ENCODE measurements around the gene DBP. TPM values are rescaled to one million over a fixed set of nuclear protein-coding genes. Genes with fewer than 3 reads are reported as not detected.
A peak's percentile ranks its signal among the peaks of the same experiment; 100 is the strongest.
"Not testable (repeated sequence)": the region's sequence is repeated elsewhere in the genome, so short reads cannot be mapped to it uniquely, and the experiment has no call there.

The DBP gene
- total RNA-seq, 2 experiments from 2014 or later, result 11.3 to 18.0 TPM

GRCh38 chr19:48659768-48660167 lies 22.6 kb upstream of the DBP start:
- Mint-ChIP-seq H3K27me3 (peaks cover 5% of the 10 kb centered on the region), H3K36me3 (no peaks in the 10 kb centered on the region), H3K27ac (no peak overlapping the region), H3K4me3 (no peak overlapping the region), H3K9me3 (ENCODE audit: low read depth) (no peaks in the 10 kb centered on the region), H3K4me1 (peaks cover 10% of the 10 kb centered on the region)
- DNase-seq (no peak), ATAC-seq (no peak)
- CTCF ChIA-PET, result interaction anchor here (1.1 kb wide), 1 partner anchor 14 kb away, joined by 5 read pairs; the partner anchor contains the start of gene CA11

GRCh38 chr19:48658483-48658882 lies 21.3 kb upstream of the DBP start:
- ATAC-seq (no peak), DNase-seq (no peak)
- no peaks in the 10 kb centered on the region for H3K36me3 Mint-ChIP-seq
- peaks cover 10% of the 10 kb centered on the region for H3K4me1 Mint-ChIP-seq
- peaks cover 5% of the 10 kb centered on the region for H3K27me3 Mint-ChIP-seq
- CTCF ChIA-PET, result no interaction called here
- H3K27ac Mint-ChIP-seq, result no peak overlapping the region
- H3K4me3 Mint-ChIP-seq, result no peak overlapping the region
- H3K9me3 Mint-ChIP-seq (ENCODE audit: low read depth), result no peaks in the 10 kb centered on the region

- H3K9me3 Mint-ChIP-seq (ENCODE audit: low read depth); H3K4me3 Mint-ChIP-seq; H3K27me3 Mint-ChIP-seq; DNase-seq; H3K27ac Mint-ChIP-seq; H3K36me3 Mint-ChIP-seq; CTCF ChIA-PET; ATAC-seq: not testable (repeated sequence)
- peaks cover 12% of the 10 kb centered on the region for H3K4me1 Mint-ChIP-seq
Observed at GRCh38 chr19:48657828-48658227, 20.6 kb upstream of the DBP start.

- H3K4me3 Mint-ChIP-seq, result no peak overlapping the region
Observed at GRCh38 chr19:48656840-48657474, 19.8 kb upstream of the DBP start.

GRCh38 chr19:48654299-48655059 lies 17.3 kb upstream of the DBP start:
- no peak overlapping the region for H3K27ac Mint-ChIP-seq
- no peak overlapping the region for H3K4me3 Mint-ChIP-seq
- peaks cover 5% of the 10 kb centered on the region for H3K27me3 Mint-ChIP-seq
- CTCF ChIA-PET, result no interaction called here
- no peaks in the 10 kb centered on the region for H3K36me3 Mint-ChIP-seq
- no peak for DNase-seq
- H3K9me3 Mint-ChIP-seq (ENCODE audit: low read depth), result no peaks in the 10 kb centered on the region
- ATAC-seq, result no peak
- peaks cover 13% of the 10 kb centered on the region for H3K4me1 Mint-ChIP-seq

More at GRCh38 chr19:48656840-48657474, 19.8 kb upstream of the DBP start:
- Mint-ChIP-seq H3K27ac (no peak overlapping the region), H3K27me3 (peaks cover 5% of the 10 kb centered on the region), H3K9me3 (ENCODE audit: low read depth) (no peaks in the 10 kb centered on the region), H3K4me1 (peaks cover 16% of the 10 kb centered on the region), H3K36me3 (no peaks in the 10 kb centered on the region)
- ATAC-seq (no peak), DNase-seq (no peak)
- CTCF ChIA-PET, result no interaction called here

- Mint-ChIP-seq H3K9me3 (ENCODE audit: low read depth) (no peaks in the 10 kb centered on the region), H3K27ac (no peak overlapping the region)
Observed at GRCh38 chr19:48651683-48652048, 14.5 kb upstream of the DBP start.

GRCh38 chr19:48650974-48651682 lies 13.9 kb upstream of the DBP start:
- Mint-ChIP-seq H3K4me3 (no peak overlapping the region), H3K36me3 (no peaks in the 10 kb centered on the region), H3K4me1 (peaks cover 28% of the 10 kb centered on the region), H3K27ac (no peak overlapping the region), H3K27me3 (no peaks in the 10 kb centered on the region), H3K9me3 (ENCODE audit: low read depth) (no peaks in the 10 kb centered on the region)
- CTCF ChIA-PET, result no interaction called here
- no peak for ATAC-seq
- no peak for DNase-seq

More at GRCh38 chr19:48651683-48652048, 14.5 kb upstream of the DBP start:
- H3K4me1 Mint-ChIP-seq, result peaks cover 25% of the 10 kb centered on the region
- no peak for DNase-seq
- no peak for ATAC-seq
- H3K4me3 Mint-ChIP-seq, result no peak overlapping the region
- no peaks in the 10 kb centered on the region for H3K36me3 Mint-ChIP-seq
- H3K27me3 Mint-ChIP-seq, result no peaks in the 10 kb centered on the region
- CTCF ChIA-PET, result no interaction called here

GRCh38 chr19:48648134-48648533 lies 11.0 kb upstream of the DBP start:
- no peaks in the 10 kb centered on the region for H3K27me3 Mint-ChIP-seq
- CTCF ChIA-PET, result interaction anchor here (1.2 kb wide), 1 partner anchor 322 kb away, joined by 3 read pairs; no protein-coding TSS in a partner anchor
- DNase-seq (no peak), ATAC-seq (no peak)
- H3K4me1 Mint-ChIP-seq, result peaks cover 38% of the 10 kb centered on the region
- no peak overlapping the region for H3K4me3 Mint-ChIP-seq
- no peaks in the 10 kb centered on the region for H3K9me3 Mint-ChIP-seq (ENCODE audit: low read depth)
- no peak overlapping the region for H3K27ac Mint-ChIP-seq
- no peaks in the 10 kb centered on the region for H3K36me3 Mint-ChIP-seq

GRCh38 chr19:48646722-48647216 lies 9.6 kb upstream of the DBP start:
- Mint-ChIP-seq H3K9me3 (ENCODE audit: low read depth) (no peaks in the 10 kb centered on the region), H3K27ac (peak overlapping the region; percentile 77), H3K4me3 (peak overlapping the region; percentile 42), H3K27me3 (no peaks in the 10 kb centered on the region), H3K4me1 (peaks cover 33% of the 10 kb centered on the region), H3K36me3 (no peaks in the 10 kb centered on the region)
- CTCF ChIA-PET, result interaction anchor here (0.9 to 3.9 kb wide), 10 partner anchors 10 to 324 kb away, joined by 3 to 27 read pairs (median 6); partner anchors contain the start of genes DBP and RASIP1
- ATAC-seq, result no peak
- no peak for DNase-seq

- ATAC-seq (peak; percentile 90), DNase-seq (peak; percentile 94)
- H3K4me1 Mint-ChIP-seq, result peaks cover 33% of the 10 kb centered on the region
- CTCF ChIA-PET, result interaction anchor here (0.7 to 3.9 kb wide), 29 partner anchors 9 to 347 kb away, joined by 3 to 27 read pairs (median 5); partner anchors contain the start of genes BCAT2, DBP, HSD17B14 and RASIP1
- peak within 1 kb of the TSS; percentile 74 for H3K4me3 Mint-ChIP-seq
- no peaks in the 10 kb centered on the region for H3K9me3 Mint-ChIP-seq (ENCODE audit: low read depth)
- H3K27ac Mint-ChIP-seq, result peak within 1 kb of the TSS; percentile 77
- H3K36me3 Mint-ChIP-seq, result no peaks in the 10 kb centered on the region
- peaks cover 2% of the 10 kb centered on the region for H3K27me3 Mint-ChIP-seq
Observed at GRCh38 chr19:48646001-48646721, 9.0 kb upstream of the DBP start, which contains the start of gene CA11. Gene CA11 (minus strand): TSS chr19:48646187. CDS start chr19:48645632, 555 bp downstream.

GRCh38 chr19:48645620-48646000 lies 8.4 kb upstream of the DBP start:
- peaks cover 3% of the 10 kb centered on the region for H3K27me3 Mint-ChIP-seq
- H3K9me3 Mint-ChIP-seq (ENCODE audit: low read depth), result no peaks in the 10 kb centered on the region
- CTCF ChIA-PET, result interaction anchor here (0.7 to 3.9 kb wide), 29 partner anchors 9 to 348 kb away, joined by 3 to 27 read pairs (median 5); partner anchors contain the start of genes BCAT2, DBP, HSD17B14 and RASIP1
- no peaks in the 10 kb centered on the region for H3K36me3 Mint-ChIP-seq
- DNase-seq, result no peak
- H3K27ac Mint-ChIP-seq, result peak overlapping the region; percentile 69
- H3K4me3 Mint-ChIP-seq, result peak overlapping the region; percentile 74
- peaks cover 31% of the 10 kb centered on the region for H3K4me1 Mint-ChIP-seq
- no peak for ATAC-seq

- peaks cover 3% of the 10 kb centered on the region for H3K27me3 Mint-ChIP-seq
- CTCF ChIA-PET, result interaction anchor here (0.8 to 3.9 kb wide), 24 partner anchors 8 to 348 kb away, joined by 3 to 27 read pairs (median 5); partner anchors contain the start of genes BCAT2, DBP, HSD17B14 and RASIP1
- peak; percentile 71 for ATAC-seq
- H3K4me3 Mint-ChIP-seq, result peak overlapping the region; percentile 74
- DNase-seq, result peak; percentile 85
- H3K9me3 Mint-ChIP-seq (ENCODE audit: low read depth), result no peaks in the 10 kb centered on the region
- H3K4me1 Mint-ChIP-seq, result peaks cover 32% of the 10 kb centered on the region
- H3K27ac Mint-ChIP-seq, result peak overlapping the region; percentile 77
- H3K36me3 Mint-ChIP-seq, result no peaks in the 10 kb centered on the region
Observed at GRCh38 chr19:48644839-48645619, 7.8 kb upstream of the DBP start.
